CD4-positive, alpha-beta T cell (primary cell): ENCODE results near the gene TNFSF12. TPM values are rescaled to one million over a fixed set of nuclear protein-coding genes. Genes with fewer than 3 reads are reported as not detected.

Experiments used
- ATAC-seq: fragments of 200-7000 bp; cut with Tn5 transposase; one replicate; pipeline ENCODE4 v1.10.0; 2022; ENCODE audit warnings: mild to moderate bottlenecking; ENCODE audit not compliant: poor library complexity
- CTCF ChIA-PET: fragments of 350-600 bp; sonication (Branson Sonifier 250); formaldehyde crosslinking; loops from one replicate; lab custom pipeline; 2021; ENCODE audit warnings: antibody characterized with exemption, inconsistent platforms; lab: Charles Lee
- POLR2A ChIA-PET: fragments of 350-600 bp; sonication (Branson Sonifier 250); formaldehyde crosslinking; loops from one replicate; lab custom pipeline; 2021; ENCODE audit warnings: antibody characterized with exemption, inconsistent platforms; lab: Charles Lee
- DNase-seq, 14 experiments: peaks; one replicate each; pipeline ENCODE4 v3.0.0-alpha.2; 2013 to 2020; ENCODE audit warnings: mixed read lengths in 2 of 14
- H3K27ac ChIP-seq, 2 donors: one replicate each; pipeline versions ENCODE4 v1.5.1 to v1.7.0; 2013; ENCODE audit warnings: low read length in 2 of 2, low read depth in 1 of 2, mild to moderate bottlenecking in 1 of 2
- H3K27me3 ChIP-seq, 2 experiments: 1 replicate in 1 of 2; 2 replicates in 1 of 2; pipeline versions ENCODE4 v1.6.1 to v1.7.0; 2013; ENCODE audit warnings: low read length in 2 of 2, control low read depth in 1 of 2, mild to moderate bottlenecking in 1 of 2, moderate library complexity in 1 of 2; ENCODE audit not compliant: insufficient read depth in 2 of 2, control insufficient read depth in 1 of 2
- H3K36me3 ChIP-seq: one replicate; pipeline ENCODE4 v1.6.1; 2013; ENCODE audit warnings: low read length, control low read depth; ENCODE audit not compliant: insufficient read depth
- H3K4me1 ChIP-seq: one replicate; pipeline ENCODE4 v1.6.1; 2013; ENCODE audit warnings: low read length, control low read depth; ENCODE audit not compliant: insufficient read depth
- H3K4me3 ChIP-seq: one replicate; pipeline ENCODE4 v1.5.1; 2013; ENCODE audit warnings: mild to moderate bottlenecking, low read length, moderate library complexity
- H3K9me3 ChIP-seq, 2 experiments: 1 replicate in 1 of 2; 2 replicates in 1 of 2; pipeline versions ENCODE4 v1.6.1 to v1.7.0; 2013; ENCODE audit warnings: low read length in 2 of 2, mild to moderate bottlenecking in 2 of 2, control low read depth in 1 of 2, moderate library complexity in 1 of 2; ENCODE audit not compliant: control insufficient read depth in 1 of 2, insufficient read depth in 1 of 2
- H3K27ac Mint-ChIP-seq: one replicate; pipeline ENCODE4 v1.8.0; 2020; ENCODE audit warnings: mixed read lengths
- H3K27me3 Mint-ChIP-seq: one replicate; pipeline ENCODE4 v1.8.0; 2021; ENCODE audit warnings: mixed read lengths
- H3K36me3 Mint-ChIP-seq: one replicate; pipeline ENCODE4 v1.8.0; 2021; ENCODE audit warnings: low read depth, mixed read lengths
- H3K4me1 Mint-ChIP-seq: one replicate; pipeline ENCODE4 v1.8.0; 2021; ENCODE audit warnings: low read depth, mixed read lengths
- H3K4me3 Mint-ChIP-seq: one replicate; pipeline ENCODE4 v1.8.0; 2020; ENCODE audit warnings: mild to moderate bottlenecking, mixed read lengths
- H3K9me3 Mint-ChIP-seq: one replicate; pipeline ENCODE4 v1.8.0; 2020; ENCODE audit warnings: mixed read lengths
- CTCF ChIP-seq: fragments of 200-600 bp; IDR thresholded peaks from one replicate; pipeline ENCODE4 v1.8.0; 2022; ENCODE audit warnings: antibody characterized with exemption, mild to moderate bottlenecking
- intact Hi-C, 2 experiments: fragments of 100-400 bp; cut with DNase I in 1 of 2; cut with micrococcal nuclease in 1 of 2; formaldehyde crosslinking; loops; one replicate each; pipeline versions ENCODE4 v1.15.1 to v1.9.0; 2023 to 2025; cut with DNase I, micrococcal nuclease
- total RNA-seq, 174 experiments: library from RNA in 2 of 174; stranded (reverse) in 2 of 174; gene quantifications; one replicate each; pipeline ENCODE4 v1.2.3 and lab custom pipeline; 2021 to 2026

The TNFSF12 gene
- total RNA-seq, 2 experiments from 2014 or later = 17.0 to 19.1 TPM

GRCh38 chr17:7606280-7606679 lies 57.4 kb downstream of the TNFSF12 start:
- Mint-ChIP-seq H3K27me3 (no peaks in the 10 kb centered on the region), H3K4me3 (no peak overlapping the region), H3K36me3 (peaks cover 65% of the 10 kb centered on the region), H3K27ac (no peak overlapping the region), H3K4me1 (peaks cover 28% of the 10 kb centered on the region), H3K9me3 (no peaks in the 10 kb centered on the region)
- no peaks in the 10 kb centered on the region for H3K9me3 ChIP-seq
- H3K27me3 ChIP-seq = no peaks in the 10 kb centered on the region
- ChIA-PET CTCF (no interaction called here), POLR2A (no interaction called here)
- H3K27ac ChIP-seq = no peak overlapping the region
- H3K4me3 ChIP-seq = no peak overlapping the region
- TF ChIP-seq CTCF = no peak
- DNase-seq (no peak), ATAC-seq (no peak)
- H3K4me1 ChIP-seq = no peaks in the 10 kb centered on the region
- H3K36me3 ChIP-seq = peaks cover 45% of the 10 kb centered on the region
- intact Hi-C loops = no loop called here

Other genes with a start within 250 kb of the TNFSF12 start
- 100 to 1,000 TPM; 471 to 480 TPM for gene EIF5A, start 241.4 kb upstream of the TNFSF12 start, total RNA-seq
- 100 to 1,000 TPM; 122 to 140 TPM for gene GPS2, start 233.7 kb upstream of the TNFSF12 start, total RNA-seq
- 10 to 100 TPM; 29.0 to 30.8 TPM for gene NEURL4, start 219.7 kb upstream of the TNFSF12 start, total RNA-seq
- gene ACAP1, start 212.5 kb upstream of the TNFSF12 start, total RNA-seq = 100 to 1,000 TPM; 565 to 575 TPM
- 1 to 10 TPM; 1.3 to 1.6 TPM for gene KCTD11, start 196.9 kb upstream of the TNFSF12 start, total RNA-seq
- gene TMEM95, start 193.9 kb upstream of the TNFSF12 start, total RNA-seq = not detected
- 10 to 100 TPM; 11.0 to 12.4 TPM for gene TNK1, start 168.0 kb upstream of the TNFSF12 start, total RNA-seq
- 10 to 100 TPM; 66.3 to 70.3 TPM for gene PLSCR3, start 154.5 kb upstream of the TNFSF12 start, total RNA-seq
- 10 to 100 TPM; 29.0 to 29.4 TPM for gene TMEM256, start 145.0 kb upstream of the TNFSF12 start, total RNA-seq
- gene NLGN2, start 141.2 kb upstream of the TNFSF12 start, total RNA-seq = 1 to 10 TPM; 7.6 to 8.4 TPM
- not detected for gene SPEM1, start 128.7 kb upstream of the TNFSF12 start, total RNA-seq
- not detected for gene SPEM2, start 123.4 kb upstream of the TNFSF12 start, total RNA-seq
- gene SPEM3, start 120.2 kb upstream of the TNFSF12 start, total RNA-seq = not detected
- gene TMEM102, start 113.6 kb upstream of the TNFSF12 start, total RNA-seq = 1 to 10 TPM; 6.8 to 7.1 TPM
- 1 to 10 TPM; 1.5 to 1.7 TPM for gene FGF11, start 109.5 kb upstream of the TNFSF12 start, total RNA-seq
- gene CHRNB1, start 104.0 kb upstream of the TNFSF12 start, total RNA-seq = 1 to 10 TPM; 1.6 to 2.2 TPM
- 10 to 100 TPM; 55.1 to 55.6 TPM for gene ZBTB4, start 69.4 kb upstream of the TNFSF12 start, total RNA-seq
- gene SLC35G6, start 67.6 kb upstream of the TNFSF12 start, total RNA-seq = under 1 TPM in 1 of 2 experiments, not detected in 1; 0.17 TPM
- 100 to 1,000 TPM; 491 to 501 TPM for gene POLR2A, start 64.7 kb upstream of the TNFSF12 start, total RNA-seq
- gene TNFSF13, start 9.7 kb downstream of the TNFSF12 start, total RNA-seq = 1 to 10 TPM; 1.1 to 1.7 TPM
- 10 to 100 TPM; 27.7 to 28.9 TPM for gene SENP3, start 12.9 kb downstream of the TNFSF12 start, total RNA-seq
- gene CD68, start 30.6 kb downstream of the TNFSF12 start, total RNA-seq = under 1 TPM; 0.33 to 0.95 TPM
- gene MPDU1, start 34.8 kb downstream of the TNFSF12 start, total RNA-seq = 10 to 100 TPM; 12.0 to 12.9 TPM
- gene SOX15, start 41.0 kb downstream of the TNFSF12 start, total RNA-seq = under 1 TPM in 1 of 2 experiments, not detected in 1; 0.30 TPM
- gene FXR2, start 65.8 kb downstream of the TNFSF12 start, total RNA-seq = 10 to 100 TPM; 20.6 to 22.5 TPM
- gene SAT2, start 78.8 kb downstream of the TNFSF12 start, total RNA-seq = 10 to 100 TPM; 55.7 to 60.3 TPM
- not detected for gene SHBG, start 81.1 kb downstream of the TNFSF12 start, total RNA-seq
- gene ATP1B2, start 101.9 kb downstream of the TNFSF12 start, total RNA-seq = under 1 TPM; 0.17 to 0.69 TPM
- 10 to 100 TPM; 25.8 to 26.0 TPM for gene TP53, start 138.4 kb downstream of the TNFSF12 start, total RNA-seq
- 1 to 10 TPM; 3.9 to 4.0 TPM for gene WRAP53, start 139.4 kb downstream of the TNFSF12 start, total RNA-seq
- gene EFNB3, start 156.1 kb downstream of the TNFSF12 start, total RNA-seq = not detected
- gene DNAH2, start 168.7 kb downstream of the TNFSF12 start, total RNA-seq = not detected